ENCODE data around the gene PAK4. TPM values are rescaled to one million over a fixed set of nuclear protein-coding genes. Genes with fewer than 3 reads are reported as not detected.
"Not testable (repeated sequence)": the region's sequence is repeated elsewhere in the genome, so short reads cannot be mapped to it uniquely, and the experiment has no call there.

PAK4 gene
- polyA plus RNA-seq, 1 of the 3 experiments (the other 2 are of a cell fraction): 36.4 TPM

GRCh38 chr19:39141929-39142328 lies 16.3 kb downstream of the PAK4 start:
- TF ChIP-seq MEF2A (IDR thresholded peaks at IDR 0.05; ENCODE audit: borderline replicate concordance, low read depth): no peak
- no peak for TF ChIP-seq RAD21 (IDR thresholded peaks at IDR 0.05; ENCODE audit: low read length)
- Histone ChIP-seq H3K4me2 (no peak overlapping the region), H3K36me3 (replicated peaks in 1 of 2; ENCODE audit: control insufficient read depth in 1 of 2, insufficient read depth in 2 of 2, low read length in 1 of 2) (no peaks in the 10 kb centered on the region), H3K4me1 (ENCODE audit: control insufficient read depth in 1 of 2, insufficient read depth in 2 of 2, low read depth in 1 of 2, low read length in 1 of 2) (peaks cover 9 to 56% of the 10 kb centered on the region in 2 experiments; a peak in 3 of 4 replicates), H4K20me1 (ENCODE audit: insufficient read depth) (peaks cover 89% of the 10 kb centered on the region), H3K79me2 (ENCODE audit: insufficient read depth) (peaks cover 94% of the 10 kb centered on the region), H3K4me3 (ENCODE audit: low read depth in 2 of 2, low read length in 1 of 2) (no peak overlapping the region), H3K27me3 (ENCODE audit: insufficient read depth) (no peaks in the 10 kb centered on the region), H3K9me2 (no peaks in the 10 kb centered on the region), H3K9me3 (no peaks in the 10 kb centered on the region), H2AFZ (ENCODE audit: low read depth) (no peak overlapping the region), H3K27ac (ENCODE audit: low read depth in 2 of 2, low read length in 1 of 2) (no peak overlapping the region; a peak in 1 of 4 replicates), H3F3A (replicated peaks; ENCODE audit: insufficient read depth) (no peaks in the 10 kb centered on the region), H3K9ac (no peak overlapping the region)
- POLR2A ChIA-PET: no interaction called here
- DNase-seq: no peak
- CTCF ChIA-PET: interaction anchor here (1.1 to 1.5 kb wide), 5 partner anchors 20 to 46 kb away, joined by 3 to 8 read pairs (median 3); no protein-coding TSS in a partner anchor
- 86% methylated on average over 11 of the region's 11 CpGs for WGBS (ENCODE audit: low lambda C conversion rate)

DNA sequence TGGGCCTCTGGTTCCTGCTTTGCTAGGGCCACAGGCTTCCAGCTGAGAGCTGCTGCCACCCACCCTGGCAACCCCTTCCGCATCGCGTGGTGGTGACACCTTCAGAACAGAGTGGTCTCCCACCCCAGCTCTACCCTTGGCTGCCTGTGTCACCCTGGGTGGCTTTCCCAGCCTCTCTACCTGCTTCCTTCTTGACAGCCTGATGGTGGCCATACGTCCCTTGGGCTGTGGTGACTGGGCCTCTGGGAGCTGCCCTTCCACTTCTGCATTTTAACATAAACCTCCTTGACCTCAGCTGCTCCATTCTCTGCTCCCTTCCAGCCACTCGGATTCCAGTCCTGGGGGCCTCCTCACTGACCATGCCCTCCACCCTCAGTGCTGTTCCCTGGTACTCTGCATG lies 17.0 kb downstream of the PAK4 start:
- no peak overlapping the region for H3K4me2 ChIP-seq
- H3K9me3 ChIP-seq: no peaks in the 10 kb centered on the region
- 98% methylated on average over 5 of the region's 5 CpGs for WGBS (ENCODE audit: low lambda C conversion rate)
- peak overlapping the region in 1 of 2 experiments; percentile 4; a peak in 1 of 4 replicates for H3K27ac ChIP-seq (ENCODE audit: low read depth in 2 of 2, low read length in 1 of 2)
- H3K4me3 ChIP-seq (ENCODE audit: low read depth in 2 of 2, low read length in 1 of 2): no peak overlapping the region
- POLR2A ChIA-PET: no interaction called here
- no peaks in the 10 kb centered on the region for H3K27me3 ChIP-seq (ENCODE audit: insufficient read depth)
- DNase-seq: no peak
- H3K79me2 ChIP-seq (ENCODE audit: insufficient read depth): peaks cover 92% of the 10 kb centered on the region
- no peak overlapping the region for H3K9ac ChIP-seq
- CTCF ChIA-PET: interaction anchor here (1.1 to 1.5 kb wide), 4 partner anchors 20 to 45 kb away, joined by 3 to 8 read pairs (median 3); no protein-coding TSS in a partner anchor
- no peaks in the 10 kb centered on the region for H3K9me2 ChIP-seq
- H3K36me3 ChIP-seq (replicated peaks in 1 of 2; ENCODE audit: control insufficient read depth in 1 of 2, insufficient read depth in 2 of 2, low read length in 1 of 2): no peaks in the 10 kb centered on the region
- peaks cover 9 to 56% of the 10 kb centered on the region in 2 experiments; a peak in 3 of 4 replicates for H3K4me1 ChIP-seq (ENCODE audit: control insufficient read depth in 1 of 2, insufficient read depth in 2 of 2, low read depth in 1 of 2, low read length in 1 of 2)
- H3F3A ChIP-seq (replicated peaks; ENCODE audit: insufficient read depth): no peaks in the 10 kb centered on the region
- TF ChIP-seq ELF1 (IDR thresholded peaks at IDR 0.05) (no peak), IRF3 (IDR thresholded peaks at IDR 0.05; ENCODE audit: low read depth, low read length) (no peak), EZH2phosphoT487 (IDR thresholded peaks at IDR 0.05; ENCODE audit: borderline replicate concordance, low read depth) (no peak), RAD21 (IDR thresholded peaks at IDR 0.05; ENCODE audit: low read length) (no peak)
- no peak overlapping the region for H2AFZ ChIP-seq (ENCODE audit: low read depth)
- peaks cover 89% of the 10 kb centered on the region for H4K20me1 ChIP-seq (ENCODE audit: insufficient read depth)

- Histone ChIP-seq H3K79me2 (ENCODE audit: insufficient read depth) (peaks cover 92% of the 10 kb centered on the region), H3K27ac (ENCODE audit: low read depth in 2 of 2, low read length in 1 of 2) (peak overlapping the region in 1 of 2 experiments; percentile 82; a peak in 2 of 4 replicates), H3K4me1 (ENCODE audit: control insufficient read depth in 1 of 2, insufficient read depth in 2 of 2, low read depth in 1 of 2, low read length in 1 of 2) (peaks cover 8 to 50% of the 10 kb centered on the region in 2 experiments; a peak in 3 of 4 replicates), H4K20me1 (ENCODE audit: insufficient read depth) (peaks cover 77% of the 10 kb centered on the region)
- not testable (repeated sequence) for H3K9me3 ChIP-seq; H3K4me3 ChIP-seq (ENCODE audit: low read depth in 2 of 2, low read length in 1 of 2); H3K27me3 ChIP-seq (ENCODE audit: insufficient read depth); H3K4me2 ChIP-seq; DNase-seq; H3K9ac ChIP-seq; H3F3A ChIP-seq (replicated peaks; ENCODE audit: insufficient read depth); H2AFZ ChIP-seq (ENCODE audit: low read depth); H3K36me3 ChIP-seq (replicated peaks in 1 of 2; ENCODE audit: control insufficient read depth in 1 of 2, insufficient read depth in 2 of 2, low read length in 1 of 2); H3K9me2 ChIP-seq
- WGBS (ENCODE audit: low lambda C conversion rate): 86% methylated on average over 5 of the region's 5 CpGs
- ChIA-PET POLR2A (interaction anchor here (0.8 kb wide), 1 partner anchor 24 kb away, joined by 3 read pairs; no protein-coding TSS in a partner anchor), CTCF (interaction anchor here (1.1 to 3.4 kb wide), 7 partner anchors 11 to 48 kb away, joined by 3 to 16 read pairs (median 10); no protein-coding TSS in a partner anchor)
- TF ChIP-seq GATA2 (CRISPR knock-in tag; IDR thresholded peaks at IDR 0.05): peak; percentile 5; the same call in 1 of the 2 replicates
Measured at GRCh38 chr19:39143757-39144289, 18.2 kb downstream of the PAK4 start.
